PC-9 (cell line): Measurements from ENCODE around the gene SYPL1.

Source experiments
- EZH2 ChIP-seq: fragments of 200-600 bp; sonication (generic); IDR thresholded peaks from 2 replicates; pipeline ENCODE4 v1.8.0; 2017; ENCODE audit warnings: antibody characterized with exemption, low read depth
- TF ChIP-seq, protein P1 (sequence below): fragments of 200-600 bp; sonication (generic); conservative IDR thresholded peaks from 2 replicates; pipeline ENCODE4 v1.6.1; 2017; ENCODE audit warnings: mixed run types, antibody characterized with exemption, mild to moderate bottlenecking, moderate library complexity

DNA sequence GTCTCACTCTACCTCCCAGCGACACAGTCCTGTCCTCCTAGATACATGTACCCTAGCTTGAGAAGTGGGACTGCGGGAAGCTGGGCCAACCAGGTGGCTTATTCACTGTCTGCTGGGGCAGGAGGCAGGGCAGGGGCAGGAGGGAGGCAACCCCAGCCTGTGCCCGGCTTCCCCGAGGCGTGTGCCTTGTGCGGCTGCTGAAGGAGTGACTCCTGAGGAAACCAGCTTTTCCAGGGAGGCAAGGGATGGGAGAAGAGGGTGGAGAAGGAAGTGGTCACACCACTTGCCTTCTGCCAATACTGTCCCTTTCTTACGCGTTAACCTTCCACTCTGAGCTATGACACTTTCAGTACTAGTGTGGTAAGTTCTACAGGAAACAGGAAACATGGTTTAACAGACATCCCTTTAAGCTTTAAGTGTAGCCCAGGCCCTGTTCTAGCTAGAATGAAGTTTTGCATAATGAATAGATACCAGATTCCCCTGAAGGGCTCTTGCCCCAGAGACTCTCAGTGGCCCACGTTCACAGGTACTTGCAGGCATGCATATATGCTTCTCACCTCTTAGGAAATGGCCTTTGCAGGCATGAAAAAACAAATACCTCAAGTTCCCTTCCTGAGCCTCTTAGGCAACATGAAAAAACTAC lies 40.6 kb downstream of the SYPL1 start:
- TF ChIP-seq, protein P1, sequence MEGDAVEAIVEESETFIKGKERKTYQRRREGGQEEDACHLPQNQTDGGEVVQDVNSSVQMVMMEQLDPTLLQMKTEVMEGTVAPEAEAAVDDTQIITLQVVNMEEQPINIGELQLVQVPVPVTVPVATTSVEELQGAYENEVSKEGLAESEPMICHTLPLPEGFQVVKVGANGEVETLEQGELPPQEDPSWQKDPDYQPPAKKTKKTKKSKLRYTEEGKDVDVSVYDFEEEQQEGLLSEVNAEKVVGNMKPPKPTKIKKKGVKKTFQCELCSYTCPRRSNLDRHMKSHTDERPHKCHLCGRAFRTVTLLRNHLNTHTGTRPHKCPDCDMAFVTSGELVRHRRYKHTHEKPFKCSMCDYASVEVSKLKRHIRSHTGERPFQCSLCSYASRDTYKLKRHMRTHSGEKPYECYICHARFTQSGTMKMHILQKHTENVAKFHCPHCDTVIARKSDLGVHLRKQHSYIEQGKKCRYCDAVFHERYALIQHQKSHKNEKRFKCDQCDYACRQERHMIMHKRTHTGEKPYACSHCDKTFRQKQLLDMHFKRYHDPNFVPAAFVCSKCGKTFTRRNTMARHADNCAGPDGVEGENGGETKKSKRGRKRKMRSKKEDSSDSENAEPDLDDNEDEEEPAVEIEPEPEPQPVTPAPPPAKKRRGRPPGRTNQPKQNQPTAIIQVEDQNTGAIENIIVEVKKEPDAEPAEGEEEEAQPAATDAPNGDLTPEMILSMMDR, result no peak
- no peak for TF ChIP-seq EZH2
